Measurements from ENCODE around the gene STX11.

STX11 gene

GRCh38 chr6:144215932-144216667 lies 65.8 kb downstream of the STX11 start:
- H3K4me3 ChIP-seq (ENCODE audit: low read depth in 1 of 5, low read length in 5 of 5) = peak overlapping the region; percentile 81 to 97 (median 92)
- no peaks in the 10 kb centered on the region for H3K36me3 ChIP-seq (ENCODE audit: control insufficient read depth in 5 of 5, insufficient read depth in 5 of 5, low read length in 5 of 5)
- peak overlapping the region; percentile 85 for H3K27ac ChIP-seq (ENCODE audit: low read depth, low read length)
- no peaks in the 10 kb centered on the region for H3K27me3 ChIP-seq (ENCODE audit: control insufficient read depth in 5 of 5, insufficient read depth in 4 of 5, low read length in 5 of 5)
- peaks cover 4 to 27% (median 22%) of the 10 kb centered on the region in 5 donors for H3K4me1 ChIP-seq (ENCODE audit: control insufficient read depth in 5 of 5, insufficient read depth in 5 of 5, low read length in 5 of 5)
- no peaks in the 10 kb centered on the region for H3K9me3 ChIP-seq (ENCODE audit: control insufficient read depth in 5 of 5, low read length in 5 of 5)
- peak overlapping the region; percentile 22 to 91 (median 72) for H3K9ac ChIP-seq (ENCODE audit: low read length in 5 of 5)

DNA sequence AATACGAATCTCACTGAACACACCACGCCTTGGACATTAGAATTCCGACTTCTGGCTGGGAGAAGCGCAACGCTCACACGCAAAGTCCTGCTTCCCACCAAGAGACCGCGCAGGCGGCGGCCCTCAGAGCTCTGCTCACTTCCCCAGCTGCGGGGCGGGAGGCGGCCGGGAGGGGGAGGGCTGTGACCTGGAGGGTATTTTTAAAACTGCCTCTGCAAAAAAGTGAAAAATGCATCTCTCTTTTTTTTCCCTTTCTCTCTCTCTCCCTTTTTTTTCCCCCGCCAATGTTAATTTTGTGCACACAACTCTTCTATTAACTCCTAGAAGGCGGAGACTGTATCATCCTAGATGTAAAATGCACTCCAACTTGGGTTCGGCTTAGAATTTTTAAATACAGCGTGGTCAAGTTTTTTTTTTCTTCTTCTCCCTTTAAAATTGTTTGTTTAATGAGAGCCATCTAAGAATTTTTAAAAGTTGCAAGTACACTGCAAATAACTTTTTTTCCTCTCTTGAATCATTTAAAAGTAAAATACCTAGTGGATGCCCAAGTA lies 66.4 kb downstream of the STX11 start:
- no peaks in the 10 kb centered on the region for H3K9me3 ChIP-seq (ENCODE audit: control insufficient read depth in 5 of 5, low read length in 5 of 5)
- peak overlapping the region; percentile 20 to 91 (median 72) for H3K9ac ChIP-seq (ENCODE audit: low read length in 5 of 5)
- H3K4me1 ChIP-seq (ENCODE audit: control insufficient read depth in 5 of 5, insufficient read depth in 5 of 5, low read length in 5 of 5) = peaks cover 4 to 27% (median 22%) of the 10 kb centered on the region in 5 donors
- peak overlapping the region; percentile 52 to 97 (median 92) for H3K4me3 ChIP-seq (ENCODE audit: low read depth in 1 of 5, low read length in 5 of 5)
- H3K27ac ChIP-seq (ENCODE audit: low read depth, low read length) = peak overlapping the region; percentile 85
- H3K27me3 ChIP-seq (ENCODE audit: control insufficient read depth in 5 of 5, insufficient read depth in 4 of 5, low read length in 5 of 5) = no peaks in the 10 kb centered on the region
- no peaks in the 10 kb centered on the region for H3K36me3 ChIP-seq (ENCODE audit: control insufficient read depth in 5 of 5, insufficient read depth in 5 of 5, low read length in 5 of 5)

DNA sequence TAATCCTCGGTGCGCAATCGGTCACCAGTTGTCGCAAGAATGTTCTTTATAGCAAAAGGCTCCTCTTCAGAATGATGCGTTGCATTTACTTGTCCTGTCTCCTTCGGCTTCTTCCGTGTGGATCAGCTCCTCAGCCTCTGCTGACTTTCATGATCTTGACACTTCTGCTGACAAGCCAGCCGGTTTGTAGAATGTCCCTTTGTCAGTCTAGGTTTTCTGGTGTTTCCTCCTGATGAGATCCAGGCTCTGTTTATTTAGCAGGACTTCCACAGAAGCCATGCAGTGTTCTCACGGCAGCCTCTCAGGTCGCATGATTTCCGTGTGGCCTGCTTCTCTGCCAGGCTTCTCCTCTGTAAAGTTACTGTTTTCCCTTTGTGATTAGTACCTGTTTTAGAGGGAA lies 66.9 kb downstream of the STX11 start:
- Histone ChIP-seq H3K36me3 (ENCODE audit: control insufficient read depth in 5 of 5, insufficient read depth in 5 of 5, low read length in 5 of 5) (no peaks in the 10 kb centered on the region), H3K27ac (ENCODE audit: low read depth, low read length) (peak overlapping the region; percentile 85), H3K4me1 (ENCODE audit: control insufficient read depth in 5 of 5, insufficient read depth in 5 of 5, low read length in 5 of 5) (peaks cover 4 to 27% (median 22%) of the 10 kb centered on the region in 5 donors), H3K4me3 (ENCODE audit: low read depth in 1 of 5, low read length in 5 of 5) (peak overlapping the region; percentile 52 to 97 (median 92)), H3K27me3 (ENCODE audit: control insufficient read depth in 5 of 5, insufficient read depth in 4 of 5, low read length in 5 of 5) (no peaks in the 10 kb centered on the region), H3K9me3 (ENCODE audit: control insufficient read depth in 5 of 5, low read length in 5 of 5) (no peaks in the 10 kb centered on the region), H3K9ac (ENCODE audit: low read length in 5 of 5) (peak overlapping the region in 3 of 5 donors; percentile 24 to 64 (median 46))

DNA sequence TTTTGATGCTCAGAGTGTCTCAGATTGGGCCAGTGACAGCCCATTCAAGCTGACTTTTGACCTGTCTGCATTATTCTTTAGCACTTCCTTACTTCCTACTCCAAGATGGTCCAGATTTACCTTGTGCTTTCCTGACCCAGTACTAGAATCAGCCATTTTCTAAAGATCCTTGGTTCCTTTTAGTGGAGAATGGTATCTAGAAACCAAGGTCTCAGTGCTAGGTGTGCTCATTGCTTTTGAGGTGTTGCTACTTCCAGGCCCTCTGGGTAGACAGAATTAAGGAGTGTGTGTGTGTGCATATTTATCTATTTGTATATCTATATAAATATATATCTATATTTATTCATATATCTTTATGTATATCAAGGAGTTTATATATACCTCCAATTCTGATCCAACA lies 67.5 kb downstream of the STX11 start:
- Histone ChIP-seq H3K9me3 (ENCODE audit: control insufficient read depth in 5 of 5, low read length in 5 of 5) (no peaks in the 10 kb centered on the region), H3K27ac (ENCODE audit: low read depth, low read length) (no peak overlapping the region), H3K4me3 (ENCODE audit: low read depth in 1 of 5, low read length in 5 of 5) (no peak overlapping the region), H3K4me1 (ENCODE audit: control insufficient read depth in 5 of 5, insufficient read depth in 5 of 5, low read length in 5 of 5) (peaks cover 4 to 27% (median 22%) of the 10 kb centered on the region in 5 donors), H3K36me3 (ENCODE audit: control insufficient read depth in 5 of 5, insufficient read depth in 5 of 5, low read length in 5 of 5) (no peaks in the 10 kb centered on the region), H3K27me3 (ENCODE audit: control insufficient read depth in 5 of 5, insufficient read depth in 4 of 5, low read length in 5 of 5) (no peaks in the 10 kb centered on the region), H3K9ac (ENCODE audit: low read length in 5 of 5) (no peak overlapping the region)

GRCh38 chr6:144219056-144219685 lies 68.9 kb downstream of the STX11 start:
- Histone ChIP-seq H3K27ac (ENCODE audit: low read depth, low read length) (no peak overlapping the region), H3K4me3 (ENCODE audit: low read depth in 1 of 5, low read length in 5 of 5) (no peak overlapping the region)

DNA sequence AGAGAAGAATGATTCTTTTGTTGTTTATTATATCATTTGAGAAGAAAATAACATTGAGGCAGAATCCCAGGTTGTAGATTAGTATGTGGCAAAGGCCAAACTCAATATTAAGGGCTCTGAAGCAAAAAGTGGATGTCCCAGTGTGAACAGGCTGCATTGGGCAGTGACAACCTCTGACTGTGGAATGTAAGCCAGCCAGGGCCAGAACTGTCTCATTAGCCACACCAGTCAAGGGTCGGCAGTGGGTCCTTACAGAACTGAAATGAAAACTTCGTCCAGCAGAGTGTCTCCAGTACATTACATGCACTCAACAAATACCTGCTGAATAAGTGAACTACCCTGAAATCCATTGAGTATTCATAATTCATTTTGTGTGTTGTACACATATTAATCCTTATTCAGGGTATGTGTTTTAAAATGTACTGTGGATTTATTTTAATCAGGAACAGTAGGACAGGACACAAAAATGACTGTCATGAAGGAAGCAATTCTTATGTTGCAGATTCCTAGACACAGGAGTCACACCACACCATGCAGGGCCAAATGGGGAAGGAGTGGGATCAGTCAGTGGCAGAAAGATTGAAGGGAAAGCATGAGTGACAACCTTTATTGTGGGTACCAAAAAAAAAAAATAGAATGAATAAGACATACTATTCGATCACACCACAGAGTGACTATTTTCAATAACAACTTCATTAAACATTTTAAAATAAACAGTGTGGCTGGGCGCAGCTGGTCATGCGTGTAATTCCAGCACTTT lies 69.9 kb downstream of the STX11 start:
- no peak overlapping the region for H3K27ac ChIP-seq (ENCODE audit: low read depth, low read length)
- no peaks in the 10 kb centered on the region for H3K9me3 ChIP-seq (ENCODE audit: control insufficient read depth in 5 of 5, low read length in 5 of 5)
- no peaks in the 10 kb centered on the region for H3K36me3 ChIP-seq (ENCODE audit: control insufficient read depth in 5 of 5, insufficient read depth in 5 of 5, low read length in 5 of 5)
- no peak overlapping the region for H3K4me3 ChIP-seq (ENCODE audit: low read depth in 1 of 5, low read length in 5 of 5)
- no peaks in the 10 kb centered on the region for H3K27me3 ChIP-seq (ENCODE audit: control insufficient read depth in 5 of 5, insufficient read depth in 4 of 5, low read length in 5 of 5)
- H3K9ac ChIP-seq (ENCODE audit: low read length in 5 of 5) = no peak overlapping the region
- H3K4me1 ChIP-seq (ENCODE audit: control insufficient read depth in 5 of 5, insufficient read depth in 5 of 5, low read length in 5 of 5) = peaks cover 3 to 17% (median 16%) of the 10 kb centered on the region in 5 donors

More at GRCh38 chr6:144219056-144219685, 68.9 kb downstream of the STX11 start:
- Histone ChIP-seq H3K36me3 (ENCODE audit: control insufficient read depth in 5 of 5, insufficient read depth in 5 of 5, low read length in 5 of 5) (no peaks in the 10 kb centered on the region), H3K4me1 (ENCODE audit: control insufficient read depth in 5 of 5, insufficient read depth in 5 of 5, low read length in 5 of 5) (peaks cover 4 to 22% (median 21%) of the 10 kb centered on the region in 5 donors), H3K9ac (ENCODE audit: low read length in 5 of 5) (no peak overlapping the region), H3K9me3 (ENCODE audit: control insufficient read depth in 5 of 5, low read length in 5 of 5) (no peaks in the 10 kb centered on the region), H3K27me3 (ENCODE audit: control insufficient read depth in 5 of 5, insufficient read depth in 4 of 5, low read length in 5 of 5) (no peaks in the 10 kb centered on the region)

GRCh38 chr6:144223686-144224085 lies 73.4 kb downstream of the STX11 start:
- H3K4me3 ChIP-seq (ENCODE audit: low read depth in 1 of 5, low read length in 5 of 5) = no peak overlapping the region
- no peaks in the 10 kb centered on the region for H3K36me3 ChIP-seq (ENCODE audit: control insufficient read depth in 5 of 5, insufficient read depth in 5 of 5, low read length in 5 of 5)
- no peak overlapping the region for H3K27ac ChIP-seq (ENCODE audit: low read depth, low read length)
- no peaks in the 10 kb centered on the region for H3K9me3 ChIP-seq (ENCODE audit: control insufficient read depth in 5 of 5, low read length in 5 of 5)
- no peak overlapping the region for H3K9ac ChIP-seq (ENCODE audit: low read length in 5 of 5)
- no peaks in the 10 kb centered on the region for H3K27me3 ChIP-seq (ENCODE audit: control insufficient read depth in 5 of 5, insufficient read depth in 4 of 5, low read length in 5 of 5)
- no peaks in the 10 kb centered on the region for H3K4me1 ChIP-seq (ENCODE audit: control insufficient read depth in 5 of 5, insufficient read depth in 5 of 5, low read length in 5 of 5)

GRCh38 chr6:144231721-144232120 lies 81.4 kb downstream of the STX11 start:
- H3K27ac ChIP-seq (ENCODE audit: low read depth, low read length) = no peak overlapping the region
- H3K4me3 ChIP-seq (ENCODE audit: low read depth in 1 of 5, low read length in 5 of 5) = no peak overlapping the region
- peaks cover 0 to 4% (median 0%) of the 10 kb centered on the region in 5 donors for H3K9me3 ChIP-seq (ENCODE audit: control insufficient read depth in 5 of 5, low read length in 5 of 5)
- H3K9ac ChIP-seq (ENCODE audit: low read length in 5 of 5) = no peak overlapping the region
- H3K27me3 ChIP-seq (ENCODE audit: control insufficient read depth in 5 of 5, insufficient read depth in 4 of 5, low read length in 5 of 5) = no peaks in the 10 kb centered on the region
- peaks cover 0 to 5% (median 0%) of the 10 kb centered on the region in 5 donors for H3K4me1 ChIP-seq (ENCODE audit: control insufficient read depth in 5 of 5, insufficient read depth in 5 of 5, low read length in 5 of 5)
- H3K36me3 ChIP-seq (ENCODE audit: control insufficient read depth in 5 of 5, insufficient read depth in 5 of 5, low read length in 5 of 5) = no peaks in the 10 kb centered on the region

GRCh38 chr6:144232176-144232831 lies 82.0 kb downstream of the STX11 start:
- Histone ChIP-seq H3K27ac (ENCODE audit: low read depth, low read length) (no peak overlapping the region), H3K4me3 (ENCODE audit: low read depth in 1 of 5, low read length in 5 of 5) (no peak overlapping the region), H3K4me1 (ENCODE audit: control insufficient read depth in 5 of 5, insufficient read depth in 5 of 5, low read length in 5 of 5) (peaks cover 0 to 5% (median 0%) of the 10 kb centered on the region in 5 donors), H3K27me3 (ENCODE audit: control insufficient read depth in 5 of 5, insufficient read depth in 4 of 5, low read length in 5 of 5) (no peaks in the 10 kb centered on the region), H3K9ac (ENCODE audit: low read length in 5 of 5) (no peak overlapping the region), H3K9me3 (ENCODE audit: control insufficient read depth in 5 of 5, low read length in 5 of 5) (peaks cover 0 to 4% (median 0%) of the 10 kb centered on the region in 5 donors), H3K36me3 (ENCODE audit: control insufficient read depth in 5 of 5, insufficient read depth in 5 of 5, low read length in 5 of 5) (no peaks in the 10 kb centered on the region)

Measured in subcutaneous abdominal adipose tissue (tissue), 5 donors.